SK-N-MC (cell line): ENCODE measurements around the gene SOBP.

Experiments
- EZH2 ChIP-seq: fragments of 200-600 bp; sonication (generic); IDR thresholded peaks from one replicate; pipeline ENCODE4 v1.6.1; 2017; ENCODE audit warnings: antibody characterized with exemption
- FOXP2 ChIP-seq: optimal IDR thresholded peaks from 2 replicates; pipeline ENCODE3; 2011; ENCODE audit warnings: mild to moderate bottlenecking, moderate library complexity; ENCODE audit not compliant: insufficient read depth; ENCODE audit errors: extremely low read length, control extremely low read depth

DNA sequence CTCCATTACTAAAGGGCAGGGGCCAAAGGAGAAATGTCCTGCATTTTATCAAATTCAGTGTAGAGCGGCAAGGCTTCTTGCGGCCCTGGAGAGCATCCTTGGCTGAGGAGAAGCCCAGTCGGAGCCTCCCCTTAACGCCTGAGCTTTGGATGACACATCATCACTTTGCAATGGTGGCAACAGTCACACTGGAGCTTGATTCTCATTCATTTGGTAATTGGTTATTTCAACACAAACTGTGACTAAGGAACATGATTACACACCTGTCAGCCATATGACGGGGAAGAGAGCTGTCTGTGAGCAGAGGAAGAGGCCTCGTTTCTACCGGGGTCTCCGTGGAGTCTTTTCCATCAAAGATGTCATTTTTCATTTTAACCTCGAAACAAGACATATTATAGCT lies 81.4 kb downstream of the SOBP start:
- TF ChIP-seq EZH2 (no peak), FOXP2 (no peak)
